Stimulated activated CD4-positive, alpha-beta T cell treated with anti-CD3 and anti-CD28 coated beads, Interleukin-1b, Interleukin-23, amount 100 ng/mL, for 24 hours (primary cell): ENCODE data around the gene NTNG1.

ENCODE experiments used
- DNase-seq, 4 experiments: peaks; one replicate each; pipeline ENCODE4 v3.0.0-alpha.2; 2020; ENCODE audit warnings: low read depth in 4 of 4, low spot score in 1 of 4

The NTNG1 gene

GRCh38 chr1:107443860-107444259 lies 303.0 kb downstream of the NTNG1 start:
- no peak for DNase-seq

- DNase-seq, result no peak
These were observed 303.5 kb downstream of the NTNG1 start for GRCh38 chr1:107444302-107444701.

DNA sequence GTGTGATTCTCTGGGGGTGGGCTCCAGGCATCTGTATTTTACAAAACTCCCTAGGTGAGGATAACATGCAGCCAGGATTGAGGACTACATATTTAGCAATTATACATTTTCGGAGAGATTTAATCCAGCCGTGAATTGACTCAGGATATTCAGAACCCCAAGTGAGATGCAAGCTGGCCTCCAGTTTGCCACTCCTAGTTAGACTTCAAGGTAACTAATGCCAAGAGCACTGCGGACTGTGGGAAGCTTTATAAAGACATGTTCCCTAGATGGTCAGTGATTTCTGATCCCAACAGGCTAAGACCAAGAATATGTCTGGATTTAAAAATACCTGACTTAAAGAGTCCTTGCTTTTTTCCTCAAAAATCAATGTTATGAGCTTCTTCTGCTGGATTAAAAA lies 308.5 kb downstream of the NTNG1 start:
- DNase-seq, result no peak

GRCh38 chr1:107450899-107451664 lies 310.2 kb downstream of the NTNG1 start:
- DNase-seq, result no peak

DNA sequence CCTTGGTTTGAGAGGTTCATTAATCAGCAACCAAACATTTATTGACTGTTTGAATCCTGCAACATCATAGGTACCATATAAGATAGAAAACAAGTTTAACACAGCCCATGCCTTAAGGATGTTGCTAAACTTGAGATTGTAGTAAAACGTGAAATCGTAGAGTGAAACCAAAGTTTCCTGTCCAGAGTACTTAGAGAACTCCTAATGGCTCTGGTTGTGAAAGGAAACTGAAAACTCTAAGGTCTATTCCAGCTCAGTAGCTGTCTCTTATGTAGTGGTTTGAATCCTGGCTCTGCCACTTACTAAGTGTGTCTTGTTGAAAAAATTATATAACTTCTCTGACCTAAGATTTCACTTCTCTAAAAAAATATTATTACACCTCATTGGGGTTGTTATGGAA lies 310.9 kb downstream of the NTNG1 start:
- DNase-seq, result no peak

DNA sequence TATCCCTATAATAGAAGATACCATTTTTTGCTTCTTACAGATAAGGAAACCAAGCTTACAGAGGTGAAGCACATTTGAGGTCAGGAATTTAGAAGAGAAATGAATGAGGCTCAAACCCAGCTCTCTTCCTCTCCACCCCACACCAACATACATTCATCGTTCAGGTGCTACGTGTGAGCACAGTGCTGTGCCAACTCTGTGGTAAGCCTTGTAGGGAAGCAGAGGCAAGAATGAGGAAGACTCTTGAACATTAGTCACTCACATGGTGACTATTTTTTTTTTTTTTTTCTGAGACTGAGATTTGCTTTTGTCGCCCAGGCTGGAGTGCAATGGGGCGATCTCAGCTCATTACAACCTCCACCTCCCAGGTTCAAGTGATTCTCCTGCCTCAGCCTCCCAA lies 314.0 kb downstream of the NTNG1 start:
- DNase-seq, result no peak

- DNase-seq, result no peak
These were observed 317.1 kb downstream of the NTNG1 start for GRCh38 chr1:107457989-107458388.

DNA sequence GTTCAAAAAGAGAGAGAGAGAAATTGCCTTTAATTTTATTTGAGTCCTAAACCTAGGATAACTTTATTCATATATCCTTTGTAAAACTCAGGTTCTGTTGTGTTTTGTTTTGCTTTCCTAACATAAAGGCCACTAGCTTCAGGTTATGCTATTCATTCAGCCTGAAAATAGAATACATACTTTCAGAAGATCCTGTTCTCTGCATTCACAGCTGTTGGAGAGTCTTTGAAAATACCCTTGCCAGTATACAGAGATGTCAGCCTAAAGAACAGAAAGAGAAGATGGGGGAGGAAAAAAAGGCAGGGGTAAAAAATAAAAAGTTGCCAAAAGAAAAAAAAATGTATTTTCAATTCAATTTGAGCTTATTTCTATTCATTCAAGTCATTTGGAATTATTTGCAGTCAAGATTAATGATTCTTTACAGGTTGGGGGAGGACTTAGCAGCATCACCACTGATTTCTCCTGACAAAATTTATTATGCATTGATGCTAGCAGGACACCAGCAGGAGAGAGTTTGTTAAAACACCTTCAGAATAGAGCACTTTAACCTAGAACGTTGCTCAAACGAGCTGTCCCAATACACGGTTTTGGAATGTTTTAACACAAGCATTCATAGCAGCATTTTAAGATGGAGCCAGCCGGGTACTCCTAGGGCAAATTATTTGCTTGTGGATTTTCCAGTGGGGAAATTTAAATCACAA lies 318.5 kb downstream of the NTNG1 start:
- DNase-seq, result no peak

DNA sequence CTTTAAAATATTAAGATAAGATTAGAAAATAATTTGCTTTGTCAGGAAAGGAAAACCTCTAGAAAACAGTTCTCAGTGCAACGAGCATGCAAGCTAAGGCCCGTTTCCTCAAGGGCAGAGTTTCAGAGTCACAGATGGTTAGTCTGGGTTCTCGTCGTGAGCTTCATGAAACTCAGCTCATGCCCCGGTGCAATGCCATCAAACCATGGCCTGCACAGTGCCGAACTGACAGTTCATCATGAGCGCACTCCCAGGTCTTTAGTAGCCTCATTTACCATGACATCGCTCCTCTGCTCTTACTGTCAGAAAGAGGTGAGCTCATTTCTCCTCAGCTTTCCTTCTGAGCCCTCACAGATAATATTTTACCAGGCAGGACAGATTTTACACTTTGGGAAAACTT lies 319.2 kb downstream of the NTNG1 start:
- DNase-seq, result no peak

- DNase-seq, result no peak
These were observed 324.0 kb downstream of the NTNG1 start for GRCh38 chr1:107464827-107465226.

- no peak for DNase-seq
These were observed 326.4 kb downstream of the NTNG1 start for GRCh38 chr1:107467286-107467685.

- no peak for DNase-seq
These were observed 327.0 kb downstream of the NTNG1 start for GRCh38 chr1:107467811-107468210.

DNA sequence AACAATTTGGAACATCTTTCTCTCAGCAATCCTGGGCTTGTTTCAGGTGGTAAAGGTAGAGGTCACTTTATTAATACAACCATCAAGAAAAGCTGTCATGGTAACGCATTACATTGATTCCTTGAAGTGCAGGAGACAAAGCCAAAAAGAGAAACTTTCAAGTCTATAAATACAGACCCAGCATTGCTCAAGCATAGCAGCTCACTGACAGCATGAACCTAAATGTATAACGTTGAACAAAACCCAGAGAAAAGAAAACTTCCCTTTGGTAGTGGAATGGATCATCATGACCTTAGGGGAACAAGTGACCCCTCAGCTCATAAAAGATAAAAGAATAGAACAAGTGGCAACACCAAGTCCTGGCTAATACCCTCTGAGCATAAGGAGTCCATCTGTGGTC lies 332.2 kb downstream of the NTNG1 start:
- no peak for DNase-seq

GRCh38 chr1:107474877-107475612 lies 334.2 kb downstream of the NTNG1 start:
- no peak for DNase-seq

DNA sequence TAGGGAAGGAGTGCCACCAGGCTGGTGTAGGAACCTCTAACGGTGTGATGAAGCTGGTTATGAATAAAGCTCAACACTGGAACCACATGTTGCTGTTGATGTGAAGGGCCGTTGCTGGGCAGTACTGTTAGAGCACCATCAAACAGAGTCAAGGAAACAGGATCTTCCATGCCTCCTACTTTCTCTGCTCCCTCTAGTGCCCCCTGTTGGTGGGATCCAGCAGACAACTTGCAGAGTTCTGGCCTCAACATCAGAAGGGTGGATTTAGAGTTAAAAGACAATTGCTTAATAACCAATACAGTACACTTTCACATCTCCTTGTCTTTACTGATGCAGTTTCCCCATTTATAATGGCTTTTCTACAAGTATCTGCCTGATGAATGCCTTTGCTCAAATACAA lies 336.4 kb downstream of the NTNG1 start:
- no peak for DNase-seq

- no peak for DNase-seq
These were observed 339.1 kb downstream of the NTNG1 start for GRCh38 chr1:107479865-107480350.

GRCh38 chr1:107480548-107481415 lies 339.9 kb downstream of the NTNG1 start:
- DNase-seq, result no peak

DNA sequence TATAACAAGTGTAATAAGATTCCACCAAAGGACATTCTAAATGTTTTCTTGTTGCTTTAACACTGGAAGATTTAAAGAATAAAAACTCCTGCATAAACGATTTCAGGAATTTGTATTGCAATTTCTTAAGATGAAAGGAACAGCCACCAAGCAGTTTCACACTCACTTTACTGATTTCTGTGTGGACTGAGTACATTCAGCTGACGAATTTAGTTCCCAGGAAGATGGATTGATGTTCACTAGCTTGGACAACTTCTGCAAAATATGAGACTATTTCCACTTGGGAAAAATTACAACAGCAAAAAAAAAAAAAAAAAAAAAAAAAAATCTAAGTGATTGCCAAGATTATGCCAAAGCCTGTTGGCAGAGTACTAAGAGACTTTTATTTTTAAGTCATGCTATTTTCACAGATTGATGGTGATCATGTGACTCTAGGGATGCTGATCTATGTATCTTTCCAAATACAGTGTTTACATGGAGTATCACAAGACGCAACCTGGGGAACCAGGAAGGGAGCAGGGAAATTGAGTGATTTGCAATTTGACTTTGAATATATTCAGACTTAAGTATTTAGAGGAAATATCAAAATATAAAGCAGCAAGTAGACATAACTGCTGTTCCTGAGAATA lies 341.0 kb downstream of the NTNG1 start:
- DNase-seq, result no peak

- DNase-seq, result no peak
These were observed 343.1 kb downstream of the NTNG1 start for GRCh38 chr1:107483949-107484348.

- no peak for DNase-seq
These were observed 345.5 kb downstream of the NTNG1 start for GRCh38 chr1:107486349-107486748.

DNA sequence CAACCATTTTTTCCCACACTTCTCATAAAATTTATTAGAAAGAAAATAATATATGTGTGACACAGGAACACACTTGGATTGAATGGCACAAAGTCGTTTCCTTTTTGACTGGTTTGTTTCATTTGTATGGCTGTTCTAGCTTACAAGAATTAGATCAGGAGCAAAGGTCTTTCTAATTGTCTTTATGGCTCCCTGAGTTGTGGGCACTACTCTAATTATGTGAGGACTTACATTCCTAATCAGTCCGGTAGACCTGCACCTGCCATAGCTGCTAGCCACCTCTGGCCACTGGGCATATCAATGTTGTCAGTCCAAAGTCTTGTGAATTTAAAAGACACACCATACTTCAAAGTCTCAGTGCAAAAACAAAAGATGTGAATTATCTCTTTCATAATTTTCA lies 346.7 kb downstream of the NTNG1 start:
- no peak for DNase-seq
